Amygdala (tissue), 56 donors: ENCODE data around the gene SYTL2.
A peak's percentile ranks its signal among the peaks of the same experiment; 100 is the strongest.

Experiments
- DNase-seq, 56 donors: peaks; one replicate each; lab custom pipeline; 2025; lab: John Stamatoyannopoulos, UW

The SYTL2 gene

GRCh38 chr11:85828640-85828978 is 17.7 kb upstream of the SYTL2 start:
- no peak for DNase-seq

- no peak for DNase-seq
Measured at GRCh38 chr11:85827748-85828639, 17.1 kb upstream of the SYTL2 start.

- DNase-seq: peak in 26 of 56 donors; percentile 2 to 44 (median 12)
Measured at GRCh38 chr11:85826116-85826855, 15.3 kb upstream of the SYTL2 start.

GRCh38 chr11:85825616-85826015 is 14.7 kb upstream of the SYTL2 start:
- DNase-seq: no peak

DNA sequence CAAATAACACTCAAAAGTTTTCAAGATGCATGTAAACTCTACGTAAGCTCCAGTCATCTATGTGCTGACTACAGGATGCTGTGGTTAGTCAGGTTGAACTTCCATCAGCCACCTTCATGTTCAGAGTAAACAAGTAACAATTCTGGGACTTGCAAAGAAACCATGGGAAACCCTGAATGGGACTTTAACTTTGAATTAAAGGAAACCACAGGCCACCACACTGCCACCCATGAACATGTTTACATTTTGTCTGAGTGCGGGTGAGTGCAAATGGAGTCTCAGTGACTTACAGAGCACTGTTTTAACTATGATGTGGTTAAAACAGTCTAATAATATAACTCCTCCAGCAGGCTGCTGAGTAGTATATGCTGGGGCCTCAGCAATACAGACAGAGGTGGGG is 12.9 kb upstream of the SYTL2 start:
- no peak for DNase-seq

- DNase-seq: no peak
Measured at GRCh38 chr11:85822814-85823213, 11.9 kb upstream of the SYTL2 start.

GRCh38 chr11:85821636-85822035 is 10.7 kb upstream of the SYTL2 start:
- no peak for DNase-seq

- no peak for DNase-seq
Measured at GRCh38 chr11:85819441-85819840, 8.5 kb upstream of the SYTL2 start.

DNA sequence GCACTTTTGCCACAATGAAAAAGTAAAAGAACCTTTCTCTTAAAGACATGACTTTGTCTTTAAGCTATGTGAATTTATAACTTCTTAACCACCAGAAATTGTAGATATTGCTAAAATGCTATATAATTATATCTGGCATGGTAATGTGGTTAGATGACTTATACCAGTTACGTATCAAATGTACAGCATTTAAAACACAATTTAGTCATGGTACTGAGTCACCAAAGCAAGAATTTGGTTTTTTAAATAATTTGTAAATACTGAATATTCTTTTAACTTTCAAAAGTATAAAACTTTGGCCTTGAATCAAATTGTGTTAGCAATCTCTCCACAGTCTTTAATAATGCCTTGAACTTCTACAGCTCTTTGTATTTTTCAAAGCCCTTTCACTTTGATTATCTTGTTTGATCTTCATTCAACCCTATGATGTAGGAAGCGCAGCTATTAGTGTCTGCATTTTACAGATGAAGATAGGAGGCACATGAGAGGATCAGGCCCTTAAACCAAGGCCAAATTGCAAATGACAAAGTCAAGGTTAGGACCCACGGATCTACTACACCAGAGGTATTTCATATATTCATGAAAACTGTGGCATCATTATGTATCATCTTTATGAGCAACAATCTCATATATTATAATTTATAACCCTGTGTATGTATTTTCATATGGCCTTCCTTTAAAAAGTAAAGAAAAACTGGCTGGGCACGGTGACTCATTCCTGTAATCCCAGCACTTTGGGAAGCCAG is 4.4 kb upstream of the SYTL2 start:
- DNase-seq: no peak

- DNase-seq: no peak
Measured at GRCh38 chr11:85813721-85814120, 2.8 kb upstream of the SYTL2 start.

DNA sequence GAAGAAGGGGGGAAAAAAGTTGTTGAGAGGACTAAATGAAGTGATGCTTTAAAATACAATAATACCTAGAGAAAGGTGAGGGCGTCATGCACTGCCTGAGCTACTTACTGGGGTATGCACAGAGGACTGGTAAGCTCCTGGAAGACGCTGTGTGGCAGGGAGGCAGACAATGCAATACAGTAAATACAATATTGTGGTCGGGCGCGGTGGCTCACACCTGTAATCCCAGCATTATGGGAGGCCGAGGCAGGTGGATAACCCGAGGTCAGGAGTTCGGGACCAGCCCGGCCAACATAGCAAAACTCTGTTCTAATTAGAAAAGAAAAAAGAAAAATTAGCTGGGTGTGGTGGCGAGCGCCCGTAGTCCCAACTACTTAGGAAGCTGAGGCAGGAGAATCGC is 683 bp upstream of the SYTL2 start:
- no peak for DNase-seq

DNA sequence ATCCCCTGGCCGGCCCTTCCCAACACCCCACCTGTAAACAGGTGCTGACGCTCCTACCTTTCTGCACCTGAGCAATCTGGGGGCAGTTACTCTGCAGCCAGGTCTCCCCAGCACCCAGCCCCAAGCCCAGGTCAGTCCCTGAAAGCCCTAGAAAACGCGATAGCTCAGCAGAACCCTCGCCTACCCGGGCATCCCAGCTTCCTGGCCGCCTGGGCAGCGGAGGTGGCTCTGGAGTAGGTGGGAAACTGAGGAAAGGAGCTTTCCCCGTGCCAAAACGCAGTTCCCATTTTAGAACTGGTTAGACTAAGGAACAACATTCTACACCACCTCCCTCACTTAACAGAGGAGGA is 445 bp downstream of the SYTL2 start:
- DNase-seq: peak in 3 of 56 donors; percentile 6 to 33 (median 16)

DNA sequence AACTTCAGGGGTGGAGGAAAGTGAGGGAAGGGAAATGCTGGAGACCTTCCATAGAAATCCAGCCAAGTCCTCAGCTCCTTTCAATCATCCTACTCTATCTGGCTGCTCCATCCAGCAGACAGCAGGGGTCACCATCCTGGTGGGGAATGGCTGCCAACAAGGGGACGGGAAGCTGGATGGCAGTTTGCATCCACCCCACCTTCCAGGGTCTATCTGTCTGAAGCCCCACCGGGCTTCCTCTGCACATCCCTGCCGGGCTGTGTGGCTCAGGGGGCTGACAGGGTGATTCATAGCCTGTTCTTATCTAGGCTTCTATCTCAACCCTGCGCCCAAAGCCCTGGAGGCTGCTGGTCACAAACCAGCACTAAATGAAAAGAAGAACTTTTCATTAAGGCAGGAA is 1.1 kb downstream of the SYTL2 start:
- DNase-seq: peak in 16 of 56 donors; percentile 2 to 28 (median 16)

DNA sequence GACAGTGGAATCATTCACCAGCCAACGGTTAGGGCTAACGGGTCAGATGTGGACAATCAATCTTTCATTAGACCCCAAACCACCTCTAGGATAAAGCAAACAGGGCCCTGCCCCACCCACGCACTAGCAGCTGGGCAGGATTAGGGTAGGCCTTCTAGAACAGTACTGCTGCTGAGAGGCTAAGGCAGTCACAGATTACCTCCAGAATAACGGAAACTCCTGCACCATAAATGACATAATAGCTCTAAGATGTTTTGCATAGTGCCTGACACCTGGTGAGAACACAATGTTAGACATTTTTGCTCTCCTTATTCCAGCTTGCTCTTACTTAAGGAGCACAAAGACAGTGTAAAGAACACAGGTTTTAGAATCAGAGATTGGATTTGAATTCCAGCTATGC is 1.8 kb downstream of the SYTL2 start:
- no peak for DNase-seq

DNA sequence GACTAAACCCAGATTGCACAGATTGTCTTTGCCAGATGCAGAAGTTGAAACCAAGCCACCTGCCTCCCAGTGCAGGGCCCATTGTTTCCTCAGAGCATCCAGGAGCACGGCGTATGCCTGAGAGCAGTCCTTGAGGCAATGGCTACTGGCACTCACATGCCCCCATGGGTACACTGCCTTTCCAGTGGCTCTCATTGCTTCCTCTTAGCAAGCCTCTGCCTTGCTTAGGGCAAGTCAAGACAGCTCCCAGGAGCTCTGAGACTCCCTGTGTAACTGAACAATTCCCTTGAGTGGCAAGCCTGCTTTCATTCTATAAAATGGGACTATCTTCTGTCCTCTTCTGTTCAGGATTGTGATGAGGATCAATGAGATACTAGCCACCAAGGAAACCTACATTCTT is 4.1 kb downstream of the SYTL2 start:
- no peak for DNase-seq

- DNase-seq: no peak
Measured at GRCh38 chr11:85806016-85806415, 4.9 kb downstream of the SYTL2 start.

GRCh38 chr11:85805387-85805786 is 5.6 kb downstream of the SYTL2 start:
- DNase-seq: no peak

DNA sequence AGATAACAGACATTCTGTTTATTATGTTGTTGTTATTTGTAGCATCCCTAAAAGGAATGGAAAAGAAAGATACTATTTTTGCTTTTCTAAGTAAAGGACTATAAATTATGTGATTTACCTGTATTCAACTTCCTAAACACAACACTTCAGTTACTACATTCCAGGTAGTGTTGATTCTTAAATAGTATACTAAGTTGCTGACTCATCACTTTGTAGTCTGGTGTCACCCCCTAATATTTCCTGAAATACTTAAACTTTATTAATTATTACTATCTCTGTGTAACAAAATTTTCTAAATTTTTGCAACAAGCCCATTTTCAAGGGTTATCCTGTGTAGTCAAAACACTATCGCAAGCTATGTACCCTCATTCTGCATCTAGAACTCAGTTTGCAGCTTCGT is 7.0 kb downstream of the SYTL2 start:
- DNase-seq: no peak

DNA sequence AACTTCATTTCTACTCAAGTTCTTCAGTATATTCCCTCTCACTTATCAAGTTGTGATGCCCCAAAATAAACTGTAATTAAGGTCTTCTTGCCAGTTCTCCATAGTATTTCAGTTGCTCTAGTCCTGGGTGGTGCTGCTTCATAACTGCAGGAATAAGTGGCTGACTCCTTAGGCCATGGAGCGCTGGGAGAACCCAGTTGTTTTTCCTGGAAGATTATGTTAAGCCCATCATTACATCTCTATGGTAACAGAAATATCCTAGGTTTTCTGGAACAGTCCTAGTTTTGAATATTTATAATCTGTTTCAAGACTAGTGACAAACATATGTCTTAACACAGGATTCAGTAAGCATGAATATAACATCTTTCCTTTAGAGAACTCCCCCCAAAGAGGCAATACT is 7.6 kb downstream of the SYTL2 start:
- DNase-seq: no peak

GRCh38 chr11:85801527-85801926 is 9.4 kb downstream of the SYTL2 start:
- no peak for DNase-seq

GRCh38 chr11:85800595-85801342 is 10.2 kb downstream of the SYTL2 start:
- no peak for DNase-seq
